Colonic mucosa (tissue), 4 donors: Measurements from ENCODE around the gene STARD13. TPM values are rescaled to one million over a fixed set of nuclear protein-coding genes. Genes with fewer than 3 reads are reported as not detected.

Experiments
- DNase-seq: peaks from one replicate; pipeline ENCODE4 v3.0.0-alpha.2; 2020
- H3K27ac ChIP-seq: fragments of 200-600 bp; one replicate; pipeline ENCODE4 v1.8.0; 2021
- H3K27me3 ChIP-seq: fragments of 200-600 bp; one replicate; pipeline ENCODE4 v1.8.0; 2021
- H3K36me3 ChIP-seq: fragments of 200-600 bp; one replicate; pipeline ENCODE4 v1.8.0; 2021
- H3K4me1 ChIP-seq: fragments of 200-600 bp; one replicate; pipeline ENCODE4 v1.8.0; 2021; ENCODE audit warnings: mild to moderate bottlenecking
- H3K4me3 ChIP-seq: fragments of 200-600 bp; one replicate; pipeline ENCODE4 v1.8.0; 2021
- H3K9ac ChIP-seq, 2 donors: one replicate each; pipeline ENCODE4 v1.7.0; 2013; ENCODE audit warnings: control low read depth in 2 of 2, low read depth in 2 of 2, low read length in 2 of 2
- H3K9me3 ChIP-seq: fragments of 200-600 bp; one replicate; pipeline ENCODE4 v1.8.0; 2021
- intact Hi-C: fragments of 100-400 bp; cut with DNase I; formaldehyde crosslinking; loops from one replicate; pipeline ENCODE4 v1.14.1; 2022
- total RNA-seq, 2 donors: library from RNA; stranded (reverse); fragmentation: NEBNext Ultra II Directional in 1 of 2; extraction: Animal tissue kit (Norgen Biotek cat#: 25700) in 1 of 2; gene quantifications; one replicate each; pipeline ENCODE4 v1.2.1, GENCODE V29; 2021
- TF ChIP-seq, protein P1 (sequence below): fragments of 200-600 bp; IDR thresholded peaks from one replicate; pipeline ENCODE4 v1.8.0; 2022; ENCODE audit warnings: antibody characterized with exemption, mild to moderate bottlenecking
- donor health status: healthy.
- donor health status: DM: no; HTN: no; CAD: no.
- donor health status: DM: no; HTN: no; CAD: no.

The STARD13 gene
- total RNA-seq, 2 donors from 2014 or later, result 21.3 to 30.2 TPM

GRCh38 chr13:33206945-33207614, 78.5 kb downstream of the STARD13 start:
- intact Hi-C loops, result no loop called here

GRCh38 chr13:33206425-33206824, 79.1 kb downstream of the STARD13 start:
- Histone ChIP-seq H3K36me3 (no peaks in the 10 kb centered on the region), H3K9ac (no peak overlapping the region), H3K27ac (no peak overlapping the region), H3K4me3 (no peak overlapping the region), H3K9me3 (no peaks in the 10 kb centered on the region), H3K4me1 (peaks cover 7% of the 10 kb centered on the region), H3K27me3 (no peaks in the 10 kb centered on the region)
- TF ChIP-seq, protein P1, sequence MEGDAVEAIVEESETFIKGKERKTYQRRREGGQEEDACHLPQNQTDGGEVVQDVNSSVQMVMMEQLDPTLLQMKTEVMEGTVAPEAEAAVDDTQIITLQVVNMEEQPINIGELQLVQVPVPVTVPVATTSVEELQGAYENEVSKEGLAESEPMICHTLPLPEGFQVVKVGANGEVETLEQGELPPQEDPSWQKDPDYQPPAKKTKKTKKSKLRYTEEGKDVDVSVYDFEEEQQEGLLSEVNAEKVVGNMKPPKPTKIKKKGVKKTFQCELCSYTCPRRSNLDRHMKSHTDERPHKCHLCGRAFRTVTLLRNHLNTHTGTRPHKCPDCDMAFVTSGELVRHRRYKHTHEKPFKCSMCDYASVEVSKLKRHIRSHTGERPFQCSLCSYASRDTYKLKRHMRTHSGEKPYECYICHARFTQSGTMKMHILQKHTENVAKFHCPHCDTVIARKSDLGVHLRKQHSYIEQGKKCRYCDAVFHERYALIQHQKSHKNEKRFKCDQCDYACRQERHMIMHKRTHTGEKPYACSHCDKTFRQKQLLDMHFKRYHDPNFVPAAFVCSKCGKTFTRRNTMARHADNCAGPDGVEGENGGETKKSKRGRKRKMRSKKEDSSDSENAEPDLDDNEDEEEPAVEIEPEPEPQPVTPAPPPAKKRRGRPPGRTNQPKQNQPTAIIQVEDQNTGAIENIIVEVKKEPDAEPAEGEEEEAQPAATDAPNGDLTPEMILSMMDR, result no peak
- DNase-seq, result no peak
- intact Hi-C loops, result no loop called here

More at GRCh38 chr13:33206945-33207614, 78.5 kb downstream of the STARD13 start:
- Histone ChIP-seq H3K36me3 (no peaks in the 10 kb centered on the region), H3K27ac (peak overlapping the region; percentile 43), H3K4me3 (no peak overlapping the region), H3K9ac (no peak overlapping the region), H3K27me3 (no peaks in the 10 kb centered on the region), H3K4me1 (peaks cover 7% of the 10 kb centered on the region), H3K9me3 (no peaks in the 10 kb centered on the region)
- DNase-seq, result no peak
- TF ChIP-seq, protein P1, result no peak

GRCh38 chr13:33205804-33206221, 79.7 kb downstream of the STARD13 start:
- Histone ChIP-seq H3K27me3 (no peaks in the 10 kb centered on the region), H3K36me3 (no peaks in the 10 kb centered on the region), H3K9ac (no peak overlapping the region), H3K4me3 (no peak overlapping the region), H3K27ac (no peak overlapping the region), H3K4me1 (peaks cover 7% of the 10 kb centered on the region), H3K9me3 (no peaks in the 10 kb centered on the region)
- intact Hi-C loops, result no loop called here
- no peak for DNase-seq
- TF ChIP-seq, protein P1, result no peak

GRCh38 chr13:33205224-33205623, 80.3 kb downstream of the STARD13 start:
- no peaks in the 10 kb centered on the region for H3K36me3 ChIP-seq
- peak overlapping the region; percentile 36 for H3K27ac ChIP-seq
- DNase-seq, result no peak
- TF ChIP-seq, protein P1, result no peak
- no peaks in the 10 kb centered on the region for H3K9me3 ChIP-seq
- peaks cover 7% of the 10 kb centered on the region for H3K4me1 ChIP-seq
- H3K27me3 ChIP-seq, result no peaks in the 10 kb centered on the region
- H3K4me3 ChIP-seq, result no peak overlapping the region
- H3K9ac ChIP-seq, result no peak overlapping the region
- intact Hi-C loops, result no loop called here

GRCh38 chr13:33204130-33204927, 81.2 kb downstream of the STARD13 start:
- peak overlapping the region in 1 of 2 donors; percentile 14 for H3K9ac ChIP-seq
- peak overlapping the region; percentile 36 for H3K27ac ChIP-seq
- H3K4me3 ChIP-seq, result peak overlapping the region; percentile 1
- no peak for DNase-seq
- H3K4me1 ChIP-seq, result peaks cover 7% of the 10 kb centered on the region
- H3K36me3 ChIP-seq, result no peaks in the 10 kb centered on the region
- no peaks in the 10 kb centered on the region for H3K27me3 ChIP-seq
- TF ChIP-seq, protein P1, result no peak
- H3K9me3 ChIP-seq, result no peaks in the 10 kb centered on the region
- intact Hi-C loops, result no loop called here
